ENCODE results near the gene PDZD4. TPM values are rescaled to one million over a fixed set of nuclear protein-coding genes. Genes with fewer than 3 reads are reported as not detected.

The PDZD4 gene
- total RNA-seq, 3 donors from 2014 or later = 1.5 to 24.2 (median 2.8) TPM

- DNase-seq = peak in 2 of 3 donors; percentile 12 to 39
Measured at GRCh38 chrX:153775293-153776119, 54.8 kb downstream of the PDZD4 start.

GRCh38 chrX:153774576-153775292, 55.6 kb downstream of the PDZD4 start:
- TF ChIP-seq CTCF (IDR thresholded peaks at IDR 0.05) = no peak
- Histone ChIP-seq H3K4me3 (no peak overlapping the region), H3K4me1 (ENCODE audit: low read depth) (no peaks in the 10 kb centered on the region), H3K36me3 (ENCODE audit: low read depth) (no peaks in the 10 kb centered on the region), H3K9me3 (no peaks in the 10 kb centered on the region)
- DNase-seq (peak in 2 of 3 donors; percentile 8 to 40), ATAC-seq (no peak)
- intact Hi-C loops (cut with DNase I, micrococcal nuclease) = no loop called here

More at GRCh38 chrX:153775293-153776119, 54.8 kb downstream of the PDZD4 start:
- Histone ChIP-seq H3K36me3 (ENCODE audit: low read depth) (no peaks in the 10 kb centered on the region), H3K9me3 (no peaks in the 10 kb centered on the region), H3K4me3 (no peak overlapping the region), H3K4me1 (ENCODE audit: low read depth) (no peaks in the 10 kb centered on the region)
- no peak for TF ChIP-seq CTCF (IDR thresholded peaks at IDR 0.05)
- ATAC-seq = no peak
- intact Hi-C loops (cut with DNase I, micrococcal nuclease) = no loop called here

- DNase-seq = peak in 2 of 3 donors; percentile 14 to 49
- H3K36me3 ChIP-seq (ENCODE audit: low read depth) = no peaks in the 10 kb centered on the region
- H3K4me3 ChIP-seq = no peak overlapping the region
- TF ChIP-seq CTCF (IDR thresholded peaks at IDR 0.05) = no peak
- H3K4me1 ChIP-seq (ENCODE audit: low read depth) = no peaks in the 10 kb centered on the region
- intact Hi-C loops (cut with DNase I, micrococcal nuclease) = no loop called here
- ATAC-seq = no peak
- no peaks in the 10 kb centered on the region for H3K9me3 ChIP-seq
Measured at GRCh38 chrX:153773741-153774575, 56.4 kb downstream of the PDZD4 start.

GRCh38 chrX:153773218-153773611, 57.1 kb downstream of the PDZD4 start:
- no peak for TF ChIP-seq CTCF (IDR thresholded peaks at IDR 0.05)
- peak in 1 of 3 donors; percentile 7 for DNase-seq
- Histone ChIP-seq H3K4me3 (no peak overlapping the region), H3K4me1 (ENCODE audit: low read depth) (no peaks in the 10 kb centered on the region), H3K9me3 (no peaks in the 10 kb centered on the region), H3K36me3 (ENCODE audit: low read depth) (no peaks in the 10 kb centered on the region)
- ATAC-seq = no peak
- intact Hi-C loops (cut with DNase I, micrococcal nuclease) = no loop called here

Measured in mucosa of descending colon (tissue), 3 donors.